Non-pigmented ciliary epithelial cell (primary cell): ENCODE measurements around the gene PTCH1.

Source experiments
- DNase-seq: peaks from one replicate; pipeline ENCODE4 v3.0.0-alpha.2; 2010; ENCODE audit warnings: low read depth

Gene PTCH1

DNA sequence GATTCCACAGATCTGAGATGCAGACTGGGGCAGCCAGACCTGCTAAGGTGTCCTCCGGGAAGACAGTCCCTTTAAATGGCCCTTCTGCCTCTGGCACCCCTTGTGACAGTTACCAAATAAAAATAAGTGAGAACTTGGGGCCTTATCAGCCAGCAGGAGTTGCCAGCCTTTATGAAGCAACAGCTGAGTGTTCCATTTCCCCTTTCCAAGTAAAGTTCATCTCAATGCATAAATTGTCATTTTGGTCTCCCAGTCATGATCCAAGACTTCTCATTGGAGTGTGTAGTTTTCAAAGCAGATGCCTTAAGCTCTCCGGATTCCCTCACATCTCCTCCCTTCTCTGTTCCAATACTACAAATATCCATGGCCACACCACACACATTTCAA is 4.1 kb downstream of the PTCH1 start:
- no peak for DNase-seq

GRCh38 chr9:95511952-95512708 is 4.6 kb downstream of the PTCH1 start:
- DNase-seq = no peak

DNA sequence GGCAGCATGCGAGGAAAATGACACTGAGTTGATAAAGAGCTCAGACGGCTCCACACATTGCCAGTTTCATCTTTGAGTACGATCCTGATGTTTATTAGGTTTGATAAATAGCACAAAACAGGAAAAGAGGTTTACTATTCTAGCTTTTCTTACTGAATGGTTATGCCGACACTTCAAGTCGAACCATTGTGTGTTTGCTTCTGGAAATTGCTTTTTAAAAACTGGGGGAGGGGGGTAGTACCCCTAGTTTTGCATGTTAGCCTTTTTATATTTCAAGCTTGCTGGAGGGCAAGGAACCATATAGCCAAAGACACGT is 5.2 kb downstream of the PTCH1 start:
- DNase-seq = no peak

- DNase-seq = peak; percentile 48
These were observed 5.8 kb downstream of the PTCH1 start for GRCh38 chr9:95510709-95511615.

DNA sequence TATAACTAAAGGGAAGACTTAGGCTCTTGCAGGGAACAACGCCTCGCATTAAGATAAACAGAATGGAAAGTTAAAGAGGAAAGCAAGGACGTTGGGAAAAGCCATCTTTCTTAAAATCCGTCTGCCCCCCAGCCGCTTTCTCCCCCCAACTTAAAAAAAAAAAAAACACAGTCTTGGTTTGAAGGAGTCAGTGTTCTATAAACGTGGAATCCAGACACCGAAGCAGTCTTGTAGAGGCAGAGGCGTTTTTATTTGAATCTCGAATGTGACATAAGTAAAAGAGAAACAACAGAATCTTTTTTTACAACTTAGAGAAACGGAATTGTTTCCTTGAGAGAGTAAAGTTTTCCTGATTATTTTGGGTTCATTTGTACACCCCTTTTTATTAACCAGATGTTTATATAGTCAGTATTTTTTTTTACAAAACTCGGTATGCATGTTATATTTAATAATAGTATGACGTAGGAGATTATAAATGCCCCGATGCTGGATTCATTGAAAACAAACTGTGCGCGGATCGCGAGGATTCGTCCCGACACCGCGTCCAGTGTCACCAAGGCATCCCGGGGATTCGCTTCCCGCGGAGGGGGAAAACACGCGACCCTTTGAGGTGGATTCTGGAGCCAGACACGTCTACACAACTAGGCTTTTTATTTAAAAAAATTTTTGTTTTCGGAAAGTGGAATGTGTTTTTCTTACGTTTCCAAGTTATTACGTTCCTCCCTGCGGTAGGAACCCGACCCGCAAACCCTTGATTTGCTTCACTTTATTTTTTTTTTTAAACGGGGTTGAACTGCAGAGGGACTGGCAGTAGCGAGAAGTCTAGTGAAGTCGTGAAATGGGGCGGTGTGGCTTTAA is 6.7 kb downstream of the PTCH1 start:
- no peak for DNase-seq

GRCh38 chr9:95508968-95509850 is 7.6 kb downstream of the PTCH1 start:
- peak; percentile 68 for DNase-seq

- DNase-seq = no peak
These were observed 8.4 kb downstream of the PTCH1 start for GRCh38 chr9:95508242-95508967.

DNA sequence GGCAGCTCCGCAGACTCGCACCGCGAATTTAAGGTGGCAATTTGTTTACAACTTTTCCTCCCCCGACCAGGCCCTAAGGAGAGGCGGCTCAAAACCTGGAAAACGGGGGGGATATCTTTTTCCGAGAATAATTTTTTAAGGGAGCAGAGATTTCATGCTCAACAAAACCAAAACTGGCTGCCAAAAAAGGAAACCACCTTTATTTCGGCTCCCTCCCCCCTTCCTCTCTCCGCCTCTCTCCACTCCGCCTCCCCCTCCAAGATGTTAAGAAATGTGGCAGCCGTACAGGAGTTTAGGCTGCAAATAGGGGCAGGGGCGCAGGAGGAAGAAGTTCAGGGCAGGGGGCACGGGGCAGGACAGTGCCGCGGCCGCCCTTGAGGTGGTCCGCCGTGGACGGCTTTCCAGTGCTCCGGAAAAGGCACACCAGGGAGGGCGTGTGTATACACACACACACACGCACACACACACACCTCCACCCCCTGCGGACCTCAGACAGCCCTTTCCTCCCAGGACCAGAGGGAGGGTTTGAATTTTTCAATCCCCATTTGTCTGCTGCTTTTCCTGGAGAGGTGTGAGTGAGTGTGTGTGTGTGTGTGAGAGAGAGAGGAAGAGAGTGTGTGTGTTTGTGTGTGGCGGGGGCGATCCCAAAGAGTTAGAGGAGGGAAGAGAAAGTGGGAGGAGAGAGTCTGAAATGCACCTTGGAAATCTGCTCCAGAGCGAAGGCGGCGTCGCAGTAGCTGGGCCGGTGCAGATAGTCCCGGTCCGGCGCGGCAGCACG is 9.1 kb downstream of the PTCH1 start:
- no peak for DNase-seq

- no peak for DNase-seq
These were observed 9.9 kb downstream of the PTCH1 start for GRCh38 chr9:95506678-95507463.

DNA sequence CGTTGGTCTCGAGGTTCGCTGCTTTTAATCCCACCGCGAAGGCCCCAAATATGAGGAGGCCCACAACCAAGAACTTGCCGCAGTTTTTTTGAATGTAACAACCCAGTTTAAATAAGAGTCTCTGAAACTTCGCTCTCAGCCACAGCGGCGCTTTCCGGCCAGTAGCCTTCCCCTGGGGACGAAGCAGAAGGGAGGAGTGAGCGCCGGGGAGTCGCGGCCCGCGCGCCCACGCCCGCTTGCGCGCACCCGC is 10.4 kb downstream of the PTCH1 start:
- no peak for DNase-seq

DNA sequence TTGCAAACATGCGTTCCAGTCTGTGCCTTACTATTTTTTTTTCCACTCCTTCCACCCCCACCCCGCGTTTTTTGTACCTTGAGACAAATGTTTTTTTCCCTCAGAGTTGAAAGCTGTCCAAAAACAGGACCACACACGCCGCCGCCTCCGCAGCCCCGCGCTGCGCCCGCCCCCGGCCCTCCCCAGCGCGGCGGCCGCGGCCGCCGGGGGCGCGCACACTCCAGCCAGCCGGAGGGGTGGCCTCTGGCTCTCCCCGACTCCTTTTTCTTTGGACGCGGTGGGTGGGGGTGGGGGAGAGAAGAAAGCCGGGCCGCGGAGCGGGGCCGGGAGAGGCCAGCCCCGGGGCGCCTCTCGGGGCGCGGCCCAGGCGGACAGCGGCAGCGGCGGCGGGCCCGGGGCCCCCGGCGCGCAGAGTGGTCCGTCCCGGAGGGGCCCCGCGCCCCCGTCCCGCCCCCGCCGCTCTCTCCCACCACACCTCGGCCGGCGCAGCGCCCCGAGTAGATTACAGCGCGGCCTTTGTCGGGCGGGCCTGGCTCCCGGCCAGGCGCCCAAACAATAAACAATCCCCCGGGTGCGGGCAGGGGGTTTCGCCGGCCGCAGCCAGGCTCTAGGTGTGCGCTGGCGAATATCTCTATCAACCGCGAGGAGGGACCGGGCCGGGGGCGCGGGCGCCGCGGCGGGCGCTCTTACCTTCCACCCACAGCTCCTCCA is 10.9 kb downstream of the PTCH1 start:
- no peak for DNase-seq

DNA sequence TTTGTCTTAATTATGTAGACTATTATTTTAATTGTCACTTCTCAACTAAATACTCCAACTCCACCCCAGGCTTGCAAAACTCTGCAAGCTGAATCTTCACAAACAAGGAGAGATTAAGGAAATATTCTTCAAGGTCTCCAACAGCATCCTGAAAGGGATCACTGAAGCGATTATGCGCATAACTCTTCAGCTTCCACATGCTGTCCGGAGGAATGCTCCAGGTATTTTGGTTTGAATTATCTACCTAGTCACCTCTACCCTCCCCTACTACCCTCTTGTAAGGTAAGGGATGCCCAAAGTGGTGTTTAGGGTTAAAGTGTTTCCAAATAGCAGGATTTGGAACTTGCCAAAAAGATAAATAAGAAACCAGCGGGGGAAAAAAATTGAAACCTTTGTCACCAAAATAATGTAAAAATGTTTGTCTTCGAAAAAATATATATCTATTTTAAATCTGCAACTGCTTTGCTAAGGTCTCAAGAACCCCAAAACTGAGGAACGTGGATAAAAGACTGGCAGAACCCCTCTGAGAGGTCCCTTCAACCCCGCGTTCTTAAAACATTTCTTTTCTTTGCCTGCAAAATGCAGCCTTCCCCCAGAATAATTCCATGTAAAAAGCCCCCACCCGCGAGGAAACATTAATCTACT is 11.6 kb downstream of the PTCH1 start:
- DNase-seq = no peak

- no peak for DNase-seq
These were observed 12.5 kb downstream of the PTCH1 start for GRCh38 chr9:95504053-95504963.

- no peak for DNase-seq
These were observed 13.4 kb downstream of the PTCH1 start for GRCh38 chr9:95503369-95503768.

DNA sequence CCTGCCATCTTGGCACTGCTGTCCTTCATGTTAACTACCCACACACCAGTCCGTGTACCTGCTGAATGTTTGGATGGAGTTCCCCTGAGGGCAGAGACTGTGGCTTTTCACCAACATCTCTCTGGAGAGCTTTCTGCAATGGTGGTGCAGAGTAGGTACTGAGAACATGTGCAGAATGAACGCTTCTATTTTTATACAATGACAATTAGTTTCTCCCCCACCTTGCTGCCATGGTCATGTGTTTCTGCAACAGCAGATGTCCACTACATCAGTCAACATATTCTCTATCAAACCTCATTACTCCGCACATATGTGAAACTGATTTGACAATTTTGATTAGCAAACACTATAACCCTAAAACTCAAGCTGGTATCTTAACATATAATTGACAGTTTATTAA is 14.5 kb downstream of the PTCH1 start:
- no peak for DNase-seq

DNA sequence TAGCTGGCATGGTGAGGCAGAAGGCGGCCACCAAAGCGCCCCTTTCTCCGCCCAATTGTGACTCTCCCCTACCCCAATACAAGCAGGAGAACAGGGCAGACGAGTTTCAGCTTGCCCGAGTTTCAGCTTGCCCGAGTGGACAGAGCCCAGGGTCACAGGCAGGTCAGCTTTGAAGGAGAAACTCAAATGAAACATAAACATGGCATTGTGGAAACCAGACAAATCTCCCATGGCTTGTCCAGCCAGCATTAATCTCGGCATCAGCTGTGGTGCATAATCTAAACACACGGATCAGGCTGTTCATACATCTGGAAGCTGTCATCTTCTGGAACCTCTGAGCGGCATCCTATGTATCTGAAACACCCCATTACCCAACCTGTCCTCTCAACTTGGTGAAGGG is 16.9 kb downstream of the PTCH1 start:
- no peak for DNase-seq

DNA sequence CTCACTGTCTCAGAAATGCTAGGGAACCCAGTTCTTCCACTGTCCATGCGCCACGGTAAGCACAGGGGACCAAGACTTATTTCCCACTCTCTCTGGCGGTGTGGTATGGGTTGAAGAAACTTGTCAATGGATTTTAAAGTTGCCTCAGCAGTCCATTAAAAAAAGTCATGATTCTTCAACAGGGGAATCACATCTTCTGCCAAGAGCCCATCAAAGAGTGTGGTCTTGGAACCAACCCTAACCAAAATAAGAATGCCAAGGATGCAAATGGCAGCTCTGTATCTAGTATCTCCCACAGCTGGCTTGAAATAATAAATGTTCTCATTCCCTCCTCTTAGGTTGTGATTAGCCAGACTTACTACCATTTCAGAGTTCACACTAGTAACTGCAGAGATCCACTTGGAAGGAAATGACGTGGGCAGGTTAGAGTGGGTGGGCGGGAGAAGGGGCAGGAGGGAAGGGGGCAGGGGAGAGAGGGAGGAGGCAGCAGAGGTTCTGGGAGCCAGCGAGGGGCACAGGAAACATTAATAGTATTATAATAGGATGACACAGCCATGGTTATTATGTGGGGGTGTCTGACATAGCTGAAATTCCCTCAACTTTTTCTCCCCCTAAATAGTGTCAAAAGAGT is 17.6 kb downstream of the PTCH1 start:
- DNase-seq = no peak
